ENCODE data around the gene RNF44.

DNA sequence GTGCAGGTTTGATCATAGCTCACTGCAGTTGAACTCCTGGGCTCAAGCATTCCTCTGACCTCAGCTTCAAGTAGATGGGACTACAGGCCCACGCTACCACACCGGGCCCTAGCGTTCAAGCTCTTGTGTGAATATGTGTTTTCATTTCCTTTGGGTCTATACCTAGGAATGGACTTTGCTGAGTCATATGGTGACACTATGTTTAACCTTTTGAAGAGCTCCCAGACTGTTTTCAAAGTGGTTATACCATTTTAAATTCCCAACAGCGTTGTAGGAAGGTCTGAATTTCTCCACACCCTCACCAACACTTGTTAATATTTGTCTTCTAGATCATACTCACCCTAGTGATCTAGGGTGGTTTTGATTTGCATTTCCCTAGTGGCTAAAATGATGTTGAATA is 55.5 kb downstream of the RNF44 start:
- TF ChIP-seq, protein P1, sequence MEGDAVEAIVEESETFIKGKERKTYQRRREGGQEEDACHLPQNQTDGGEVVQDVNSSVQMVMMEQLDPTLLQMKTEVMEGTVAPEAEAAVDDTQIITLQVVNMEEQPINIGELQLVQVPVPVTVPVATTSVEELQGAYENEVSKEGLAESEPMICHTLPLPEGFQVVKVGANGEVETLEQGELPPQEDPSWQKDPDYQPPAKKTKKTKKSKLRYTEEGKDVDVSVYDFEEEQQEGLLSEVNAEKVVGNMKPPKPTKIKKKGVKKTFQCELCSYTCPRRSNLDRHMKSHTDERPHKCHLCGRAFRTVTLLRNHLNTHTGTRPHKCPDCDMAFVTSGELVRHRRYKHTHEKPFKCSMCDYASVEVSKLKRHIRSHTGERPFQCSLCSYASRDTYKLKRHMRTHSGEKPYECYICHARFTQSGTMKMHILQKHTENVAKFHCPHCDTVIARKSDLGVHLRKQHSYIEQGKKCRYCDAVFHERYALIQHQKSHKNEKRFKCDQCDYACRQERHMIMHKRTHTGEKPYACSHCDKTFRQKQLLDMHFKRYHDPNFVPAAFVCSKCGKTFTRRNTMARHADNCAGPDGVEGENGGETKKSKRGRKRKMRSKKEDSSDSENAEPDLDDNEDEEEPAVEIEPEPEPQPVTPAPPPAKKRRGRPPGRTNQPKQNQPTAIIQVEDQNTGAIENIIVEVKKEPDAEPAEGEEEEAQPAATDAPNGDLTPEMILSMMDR (IDR thresholded peaks at IDR 0.05; ENCODE audit: extremely low read depth in 1 of 2, insufficient read depth in 1 of 2, low read depth in 1 of 2, low read length in 2 of 2) = no peak
- TF ChIP-seq POLR2A (IDR thresholded peaks at IDR 0.05; ENCODE audit: low read depth, low read length) = no peak
- TF ChIP-seq, protein P2, sequence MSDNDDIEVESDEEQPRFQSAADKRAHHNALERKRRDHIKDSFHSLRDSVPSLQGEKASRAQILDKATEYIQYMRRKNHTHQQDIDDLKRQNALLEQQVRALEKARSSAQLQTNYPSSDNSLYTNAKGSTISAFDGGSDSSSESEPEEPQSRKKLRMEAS (IDR thresholded peaks at IDR 0.05; ENCODE audit: insufficient read depth, insufficient read length) = no peak
- no peak for TF ChIP-seq GATA2 (IDR thresholded peaks at IDR 0.05; ENCODE audit: insufficient read depth, insufficient read length, low read depth, low read length)
- TF ChIP-seq JUN (IDR thresholded peaks at IDR 0.05; ENCODE audit: borderline replicate concordance, insufficient read depth, insufficient read length, low read depth) = no peak
